ENCODE measurements around the gene PPP4R2. TPM values are rescaled to one million over a fixed set of nuclear protein-coding genes. Genes with fewer than 3 reads are reported as not detected.

PPP4R2 gene
- total RNA-seq, 3 donors from 2014 or later (not counting 1 experiment from before 2014, with no cell fraction given) = 50.4 to 72.8 (median 60.1) TPM

DNA sequence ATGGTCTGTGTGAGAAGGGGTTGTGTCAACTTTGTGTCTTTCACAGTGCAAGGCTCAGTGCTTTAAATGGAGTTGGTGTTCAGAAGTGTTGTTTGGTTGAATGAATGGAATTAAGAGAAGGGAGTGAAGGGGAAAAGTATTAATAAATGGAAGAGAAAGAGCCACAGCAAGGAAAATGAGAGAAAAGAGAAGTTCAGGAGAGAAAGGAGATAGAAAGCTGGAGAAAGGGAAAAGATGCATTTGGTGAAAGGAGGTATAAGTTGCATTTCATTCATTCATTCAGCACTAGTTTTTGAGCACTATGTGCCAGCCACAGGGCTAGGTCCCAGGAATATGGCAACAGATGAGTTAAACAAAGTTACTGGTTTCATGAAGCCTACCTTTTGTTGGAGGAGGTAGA is 34.3 kb upstream of the PPP4R2 start:
- H3K27me3 Mint-ChIP-seq (ENCODE audit: low read depth in 2 of 2) = no peaks in the 10 kb centered on the region
- no peak overlapping the region for H3K27ac Mint-ChIP-seq
- no peaks in the 10 kb centered on the region for H3K27me3 ChIP-seq (ENCODE audit: control insufficient read depth, insufficient read depth, low read length)
- no peaks in the 10 kb centered on the region for H3K9me3 ChIP-seq (ENCODE audit: control insufficient read depth, insufficient read depth, low read length)
- ATAC-seq = no peak
- no peak overlapping the region for H3K4me3 Mint-ChIP-seq
- TF ChIP-seq, protein P1, sequence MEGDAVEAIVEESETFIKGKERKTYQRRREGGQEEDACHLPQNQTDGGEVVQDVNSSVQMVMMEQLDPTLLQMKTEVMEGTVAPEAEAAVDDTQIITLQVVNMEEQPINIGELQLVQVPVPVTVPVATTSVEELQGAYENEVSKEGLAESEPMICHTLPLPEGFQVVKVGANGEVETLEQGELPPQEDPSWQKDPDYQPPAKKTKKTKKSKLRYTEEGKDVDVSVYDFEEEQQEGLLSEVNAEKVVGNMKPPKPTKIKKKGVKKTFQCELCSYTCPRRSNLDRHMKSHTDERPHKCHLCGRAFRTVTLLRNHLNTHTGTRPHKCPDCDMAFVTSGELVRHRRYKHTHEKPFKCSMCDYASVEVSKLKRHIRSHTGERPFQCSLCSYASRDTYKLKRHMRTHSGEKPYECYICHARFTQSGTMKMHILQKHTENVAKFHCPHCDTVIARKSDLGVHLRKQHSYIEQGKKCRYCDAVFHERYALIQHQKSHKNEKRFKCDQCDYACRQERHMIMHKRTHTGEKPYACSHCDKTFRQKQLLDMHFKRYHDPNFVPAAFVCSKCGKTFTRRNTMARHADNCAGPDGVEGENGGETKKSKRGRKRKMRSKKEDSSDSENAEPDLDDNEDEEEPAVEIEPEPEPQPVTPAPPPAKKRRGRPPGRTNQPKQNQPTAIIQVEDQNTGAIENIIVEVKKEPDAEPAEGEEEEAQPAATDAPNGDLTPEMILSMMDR (IDR thresholded peaks at IDR 0.05) = no peak
- H3K4me3 ChIP-seq (ENCODE audit: low read length) = no peak overlapping the region
- H3K36me3 Mint-ChIP-seq = no peaks in the 10 kb centered on the region
- peaks cover 5% of the 10 kb centered on the region for H3K4me1 ChIP-seq (ENCODE audit: control insufficient read depth, insufficient read depth, low read length)
- H3K36me3 ChIP-seq (ENCODE audit: control insufficient read depth, insufficient read depth, low read length) = no peaks in the 10 kb centered on the region
- no peaks in the 10 kb centered on the region for H3K9me3 Mint-ChIP-seq
- no peak for DNase-seq
- no peak overlapping the region for H3K27ac ChIP-seq (ENCODE audit: low read length)
- intact Hi-C loops (cut with micrococcal nuclease) = no loop called here
- peaks cover 6 to 8% of the 10 kb centered on the region in 2 donors for H3K4me1 Mint-ChIP-seq

DNA sequence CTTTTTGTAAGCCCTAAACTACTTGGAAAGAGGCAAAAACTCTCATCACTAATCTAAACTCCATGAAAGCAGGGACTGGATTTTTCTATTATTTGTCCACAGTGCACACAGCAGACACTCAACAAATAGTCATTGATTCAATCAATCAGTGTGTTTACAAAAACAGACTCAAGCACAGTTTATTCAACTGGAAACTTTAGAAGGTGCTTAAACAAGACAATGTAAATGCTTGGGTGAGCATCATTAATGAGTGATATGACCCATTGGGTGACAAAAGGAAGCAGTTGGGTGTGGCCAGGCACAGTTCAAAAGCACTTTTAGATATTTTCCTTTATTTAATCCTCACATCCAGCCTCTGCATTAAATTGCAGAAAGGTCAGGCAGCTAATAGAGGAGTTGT is 32.0 kb upstream of the PPP4R2 start:
- H3K4me1 Mint-ChIP-seq = peaks cover 6 to 8% of the 10 kb centered on the region in 2 donors

DNA sequence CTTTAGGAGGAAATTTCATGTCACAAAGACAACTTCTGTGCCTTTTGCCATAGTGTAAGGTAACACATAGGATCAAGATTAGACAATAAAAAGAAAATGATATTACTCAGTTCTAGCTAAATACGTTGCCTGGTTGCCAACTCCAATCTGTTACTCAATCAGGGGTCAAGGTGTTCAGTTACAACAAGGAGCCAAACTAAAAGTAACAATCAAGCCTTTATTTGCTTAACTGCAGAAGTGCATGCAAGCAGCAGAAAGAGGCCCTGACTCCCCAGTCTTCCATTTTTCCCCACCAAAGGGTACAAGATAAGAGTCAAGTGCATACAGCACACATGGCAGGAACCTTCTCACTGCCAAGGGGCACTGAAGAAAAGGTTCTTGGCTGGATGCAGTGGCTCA is 28.3 kb upstream of the PPP4R2 start:
- Histone ChIP-seq H3K9me3 (ENCODE audit: control insufficient read depth, insufficient read depth, low read length) (no peaks in the 10 kb centered on the region), H3K27me3 (ENCODE audit: control insufficient read depth, insufficient read depth, low read length) (no peaks in the 10 kb centered on the region), H3K27ac (ENCODE audit: low read length) (no peak overlapping the region), H3K36me3 (ENCODE audit: control insufficient read depth, insufficient read depth, low read length) (no peaks in the 10 kb centered on the region), H3K4me1 (ENCODE audit: control insufficient read depth, insufficient read depth, low read length) (peaks cover 5% of the 10 kb centered on the region), H3K4me3 (ENCODE audit: low read length) (no peak overlapping the region)
- Mint-ChIP-seq H3K36me3 (no peaks in the 10 kb centered on the region), H3K4me3 (no peak overlapping the region), H3K27ac (no peak overlapping the region), H3K4me1 (peaks cover 6 to 8% of the 10 kb centered on the region in 2 donors), H3K27me3 (ENCODE audit: low read depth in 2 of 2) (peaks cover 3 to 5% of the 10 kb centered on the region in 2 donors), H3K9me3 (no peaks in the 10 kb centered on the region)
- WGBS (ENCODE audit: insufficient coverage) = 86% methylated on average over 1 of the region's 1 CpG
- intact Hi-C loops (cut with micrococcal nuclease) = no loop called here
- TF ChIP-seq, protein P1 (IDR thresholded peaks at IDR 0.05) = no peak
- DNase-seq = no peak
- no peak for ATAC-seq

More for the DNA sequence above, 32.0 kb upstream of the PPP4R2 start:
- Histone ChIP-seq H3K4me1 (ENCODE audit: control insufficient read depth, insufficient read depth, low read length) (peaks cover 5% of the 10 kb centered on the region), H3K9me3 (ENCODE audit: control insufficient read depth, insufficient read depth, low read length) (no peaks in the 10 kb centered on the region), H3K36me3 (ENCODE audit: control insufficient read depth, insufficient read depth, low read length) (no peaks in the 10 kb centered on the region), H3K27me3 (ENCODE audit: control insufficient read depth, insufficient read depth, low read length) (no peaks in the 10 kb centered on the region), H3K27ac (ENCODE audit: low read length) (no peak overlapping the region), H3K4me3 (ENCODE audit: low read length) (no peak overlapping the region)
- intact Hi-C loops (cut with micrococcal nuclease) = no loop called here
- H3K9me3 Mint-ChIP-seq = no peaks in the 10 kb centered on the region
- no peak overlapping the region for H3K4me3 Mint-ChIP-seq
- no peaks in the 10 kb centered on the region for H3K27me3 Mint-ChIP-seq (ENCODE audit: low read depth in 2 of 2)
- no peak overlapping the region for H3K27ac Mint-ChIP-seq
- ATAC-seq (no peak), DNase-seq (no peak)
- no peaks in the 10 kb centered on the region for H3K36me3 Mint-ChIP-seq
- TF ChIP-seq, protein P1 (IDR thresholded peaks at IDR 0.05) = no peak

DNA sequence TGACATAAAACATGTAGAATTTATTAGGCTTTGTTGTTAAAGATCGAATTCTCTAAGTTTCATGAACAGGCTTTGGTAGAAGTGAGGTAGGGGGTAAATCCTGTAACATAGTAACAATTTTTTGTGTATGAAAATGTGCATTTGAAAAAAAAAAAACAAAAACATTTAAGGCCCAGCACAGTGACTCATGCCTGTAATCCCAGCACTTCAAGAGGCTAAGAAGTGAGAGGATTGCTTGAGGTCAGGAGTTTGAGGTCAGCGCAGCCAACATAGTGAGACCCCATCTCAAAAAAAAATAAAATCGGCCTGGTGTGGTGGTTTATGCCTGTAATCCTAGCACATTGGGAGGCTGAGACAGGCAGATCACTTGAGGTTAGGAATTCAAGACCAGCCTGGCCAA is 26.8 kb upstream of the PPP4R2 start:
- Mint-ChIP-seq H3K36me3 (no peaks in the 10 kb centered on the region), H3K27me3 (ENCODE audit: low read depth in 2 of 2) (peaks cover 4 to 14% of the 10 kb centered on the region in 2 donors), H3K4me1 (peaks cover 6 to 8% of the 10 kb centered on the region in 2 donors), H3K4me3 (no peak overlapping the region), H3K9me3 (no peaks in the 10 kb centered on the region), H3K27ac (no peak overlapping the region)
- H3K9me3 ChIP-seq (ENCODE audit: control insufficient read depth, insufficient read depth, low read length) = no peaks in the 10 kb centered on the region
- H3K27me3 ChIP-seq (ENCODE audit: control insufficient read depth, insufficient read depth, low read length) = no peaks in the 10 kb centered on the region
- H3K4me1 ChIP-seq (ENCODE audit: control insufficient read depth, insufficient read depth, low read length) = peaks cover 5% of the 10 kb centered on the region
- WGBS (ENCODE audit: insufficient coverage) = 94% methylated on average over 2 of the region's 3 CpGs
- H3K36me3 ChIP-seq (ENCODE audit: control insufficient read depth, insufficient read depth, low read length) = no peaks in the 10 kb centered on the region
- TF ChIP-seq, protein P1 (IDR thresholded peaks at IDR 0.05) = no peak
- no peak for ATAC-seq
- DNase-seq = no peak
- no peak overlapping the region for H3K4me3 ChIP-seq (ENCODE audit: low read length)
- H3K27ac ChIP-seq (ENCODE audit: low read length) = no peak overlapping the region
- intact Hi-C loops (cut with micrococcal nuclease) = no loop called here

Data from natural killer cell (primary cell).